ENCODE measurements around the gene RGP1.

RGP1 gene

GRCh38 chr9:35737143-35737542, 11.9 kb upstream of the RGP1 start:
- no peaks in the 10 kb centered on the region for H3K9me2 ChIP-seq (replicated peaks; ENCODE audit: low read depth, low read length)
- no peaks in the 10 kb centered on the region for H3K27me3 ChIP-seq (ENCODE audit: insufficient read depth, low read length, poor library complexity, severe bottlenecking)
- peaks cover 53% of the 10 kb centered on the region; the same call in 1 of the 2 replicates for H3K36me3 ChIP-seq (ENCODE audit: insufficient read depth, low read length)
- peaks cover 4% of the 10 kb centered on the region; the same call in 1 of the 2 replicates for H3F3A ChIP-seq (ENCODE audit: low read depth)
- no peak overlapping the region for H3K4me3 ChIP-seq (ENCODE audit: low read length, poor library complexity, severe bottlenecking)
- TF ChIP-seq CTCF (conservative IDR thresholded peaks at IDR 0.05; ENCODE audit: low read length), result no peak
- TF ChIP-seq EZH2phosphoT487 (IDR thresholded peaks at IDR 0.05; ENCODE audit: borderline replicate concordance), result no peak
- no peak overlapping the region for H3K4me2 ChIP-seq (ENCODE audit: low read depth, low read length, poor library complexity, severe bottlenecking)
- peaks cover 17% of the 10 kb centered on the region for H3K79me2 ChIP-seq (ENCODE audit: insufficient read depth, low read length)
- peaks cover 18% of the 10 kb centered on the region for H3K4me1 ChIP-seq (ENCODE audit: insufficient read depth, low read length, poor library complexity, severe bottlenecking)
- H3K9me3 ChIP-seq (ENCODE audit: insufficient read depth, low read depth, low read length), result no peaks in the 10 kb centered on the region
- peaks cover 16% of the 10 kb centered on the region for H4K20me1 ChIP-seq (ENCODE audit: insufficient read depth, low read length, poor library complexity, severe bottlenecking)
- no peak overlapping the region for H2AFZ ChIP-seq (ENCODE audit: low read length)
- H3K9ac ChIP-seq (ENCODE audit: low read depth, low read length, poor library complexity, severe bottlenecking), result no peak overlapping the region

GRCh38 chr9:35738186-35738585, 10.9 kb upstream of the RGP1 start:
- H3K36me3 ChIP-seq (ENCODE audit: insufficient read depth, low read length), result peaks cover 53% of the 10 kb centered on the region; the same call in 1 of the 2 replicates
- H2AFZ ChIP-seq (ENCODE audit: low read length), result no peak overlapping the region
- H4K20me1 ChIP-seq (ENCODE audit: insufficient read depth, low read length, poor library complexity, severe bottlenecking), result peaks cover 19% of the 10 kb centered on the region
- peaks cover 17% of the 10 kb centered on the region for H3K4me1 ChIP-seq (ENCODE audit: insufficient read depth, low read length, poor library complexity, severe bottlenecking)
- no peak for TF ChIP-seq CTCF (conservative IDR thresholded peaks at IDR 0.05; ENCODE audit: low read length)
- TF ChIP-seq EZH2phosphoT487 (IDR thresholded peaks at IDR 0.05; ENCODE audit: borderline replicate concordance), result no peak
- H3K4me3 ChIP-seq (ENCODE audit: low read length, poor library complexity, severe bottlenecking), result no peak overlapping the region
- no peaks in the 10 kb centered on the region for H3F3A ChIP-seq (ENCODE audit: low read depth)
- no peak overlapping the region for H3K4me2 ChIP-seq (ENCODE audit: low read depth, low read length, poor library complexity, severe bottlenecking)
- peaks cover 17% of the 10 kb centered on the region for H3K79me2 ChIP-seq (ENCODE audit: insufficient read depth, low read length)
- no peaks in the 10 kb centered on the region for H3K27me3 ChIP-seq (ENCODE audit: insufficient read depth, low read length, poor library complexity, severe bottlenecking)
- no peak overlapping the region for H3K9ac ChIP-seq (ENCODE audit: low read depth, low read length, poor library complexity, severe bottlenecking)
- H3K9me3 ChIP-seq (ENCODE audit: insufficient read depth, low read depth, low read length), result no peaks in the 10 kb centered on the region
- H3K9me2 ChIP-seq (replicated peaks; ENCODE audit: low read depth, low read length), result no peaks in the 10 kb centered on the region

GRCh38 chr9:35738924-35739323, 10.2 kb upstream of the RGP1 start:
- Histone ChIP-seq H3K27me3 (ENCODE audit: insufficient read depth, low read length, poor library complexity, severe bottlenecking) (no peaks in the 10 kb centered on the region), H3K4me1 (ENCODE audit: insufficient read depth, low read length, poor library complexity, severe bottlenecking) (peaks cover 15% of the 10 kb centered on the region), H3K9me3 (ENCODE audit: insufficient read depth, low read depth, low read length) (no peaks in the 10 kb centered on the region), H3K4me3 (ENCODE audit: low read length, poor library complexity, severe bottlenecking) (no peak overlapping the region), H4K20me1 (ENCODE audit: insufficient read depth, low read length, poor library complexity, severe bottlenecking) (peaks cover 12% of the 10 kb centered on the region), H3K9me2 (replicated peaks; ENCODE audit: low read depth, low read length) (no peaks in the 10 kb centered on the region), H3K36me3 (ENCODE audit: insufficient read depth, low read length) (peaks cover 58% of the 10 kb centered on the region; the same call in 1 of the 2 replicates), H3F3A (ENCODE audit: low read depth) (no peaks in the 10 kb centered on the region), H2AFZ (ENCODE audit: low read length) (no peak overlapping the region), H3K9ac (ENCODE audit: low read depth, low read length, poor library complexity, severe bottlenecking) (no peak overlapping the region), H3K4me2 (ENCODE audit: low read depth, low read length, poor library complexity, severe bottlenecking) (no peak overlapping the region), H3K79me2 (ENCODE audit: insufficient read depth, low read length) (peaks cover 15% of the 10 kb centered on the region)
- TF ChIP-seq CTCF (conservative IDR thresholded peaks at IDR 0.05; ENCODE audit: low read length) (no peak), EZH2phosphoT487 (IDR thresholded peaks at IDR 0.05; ENCODE audit: borderline replicate concordance) (no peak)
